ENCODE data around the gene OR2V2.

Gene OR2V2

GRCh38 chr5:181188700-181189362 is 41.4 kb downstream of the OR2V2 start:
- TF ChIP-seq SIN3A (IDR thresholded peaks at IDR 0.05; ENCODE audit: borderline replicate concordance, insufficient read depth, low read length), result no peak
- TF ChIP-seq REST (IDR thresholded peaks at IDR 0.05; ENCODE audit: insufficient read depth in 1 of 2, low read depth in 2 of 2, low read length in 2 of 2), result no peak
- no peak for TF ChIP-seq FOXP2 (optimal IDR thresholded peaks at IDR 0.05; ENCODE audit: borderline replicate concordance, extremely low read depth, extremely low read length, insufficient read depth)
- TF ChIP-seq POLR2AphosphoS5 (IDR thresholded peaks at IDR 0.05; ENCODE audit: low read depth, low read length), result no peak
- TF ChIP-seq TAF1 (IDR thresholded peaks at IDR 0.05; ENCODE audit: borderline replicate concordance, insufficient read depth, low read length), result no peak

GRCh38 chr5:181189363-181189961 is 42.1 kb downstream of the OR2V2 start:
- no peak for TF ChIP-seq REST (IDR thresholded peaks at IDR 0.05; ENCODE audit: insufficient read depth in 1 of 2, low read depth in 2 of 2, low read length in 2 of 2)
- no peak for TF ChIP-seq TAF1 (IDR thresholded peaks at IDR 0.05; ENCODE audit: borderline replicate concordance, insufficient read depth, low read length)
- TF ChIP-seq POLR2AphosphoS5 (IDR thresholded peaks at IDR 0.05; ENCODE audit: low read depth, low read length), result no peak
- TF ChIP-seq SIN3A (IDR thresholded peaks at IDR 0.05; ENCODE audit: borderline replicate concordance, insufficient read depth, low read length), result no peak
- TF ChIP-seq FOXP2 (optimal IDR thresholded peaks at IDR 0.05; ENCODE audit: borderline replicate concordance, extremely low read depth, extremely low read length, insufficient read depth), result no peak

GRCh38 chr5:181189962-181190710 is 42.8 kb downstream of the OR2V2 start:
- no peak for TF ChIP-seq SIN3A (IDR thresholded peaks at IDR 0.05; ENCODE audit: borderline replicate concordance, insufficient read depth, low read length)
- no peak for TF ChIP-seq POLR2AphosphoS5 (IDR thresholded peaks at IDR 0.05; ENCODE audit: low read depth, low read length)
- TF ChIP-seq REST (IDR thresholded peaks at IDR 0.05; ENCODE audit: insufficient read depth in 1 of 2, low read depth in 2 of 2, low read length in 2 of 2), result no peak
- no peak for TF ChIP-seq TAF1 (IDR thresholded peaks at IDR 0.05; ENCODE audit: borderline replicate concordance, insufficient read depth, low read length)
- TF ChIP-seq FOXP2 (optimal IDR thresholded peaks at IDR 0.05; ENCODE audit: borderline replicate concordance, extremely low read depth, extremely low read length, insufficient read depth), result no peak

GRCh38 chr5:181190711-181191525 is 43.5 kb downstream of the OR2V2 start:
- no peak for TF ChIP-seq TAF1 (IDR thresholded peaks at IDR 0.05; ENCODE audit: borderline replicate concordance, insufficient read depth, low read length)

Data from PFSK-1 (cell line).